OCI-LY1 (cell line): ENCODE measurements around the gene RABEPK.

Experiments
- EZH2 ChIP-seq: fragments of 200-600 bp; sonication (generic), shearing (Covaris generic); IDR thresholded peaks from 2 replicates; pipeline ENCODE4 v1.8.0; 2017; ENCODE audit warnings: borderline replicate concordance, mixed run types, mild to moderate bottlenecking, antibody characterized with exemption, low read length, moderate library complexity, mixed read lengths
- TF ChIP-seq, protein P1 (sequence below): fragments of 200-600 bp; sonication (generic), shearing (Covaris generic); IDR thresholded peaks from 2 replicates; pipeline ENCODE4 v1.5.1; 2017; ENCODE audit warnings: mild to moderate bottlenecking, antibody characterized with exemption, low read length, moderate library complexity, mixed read lengths

- TF ChIP-seq EZH2: no peak
- TF ChIP-seq, protein P1, sequence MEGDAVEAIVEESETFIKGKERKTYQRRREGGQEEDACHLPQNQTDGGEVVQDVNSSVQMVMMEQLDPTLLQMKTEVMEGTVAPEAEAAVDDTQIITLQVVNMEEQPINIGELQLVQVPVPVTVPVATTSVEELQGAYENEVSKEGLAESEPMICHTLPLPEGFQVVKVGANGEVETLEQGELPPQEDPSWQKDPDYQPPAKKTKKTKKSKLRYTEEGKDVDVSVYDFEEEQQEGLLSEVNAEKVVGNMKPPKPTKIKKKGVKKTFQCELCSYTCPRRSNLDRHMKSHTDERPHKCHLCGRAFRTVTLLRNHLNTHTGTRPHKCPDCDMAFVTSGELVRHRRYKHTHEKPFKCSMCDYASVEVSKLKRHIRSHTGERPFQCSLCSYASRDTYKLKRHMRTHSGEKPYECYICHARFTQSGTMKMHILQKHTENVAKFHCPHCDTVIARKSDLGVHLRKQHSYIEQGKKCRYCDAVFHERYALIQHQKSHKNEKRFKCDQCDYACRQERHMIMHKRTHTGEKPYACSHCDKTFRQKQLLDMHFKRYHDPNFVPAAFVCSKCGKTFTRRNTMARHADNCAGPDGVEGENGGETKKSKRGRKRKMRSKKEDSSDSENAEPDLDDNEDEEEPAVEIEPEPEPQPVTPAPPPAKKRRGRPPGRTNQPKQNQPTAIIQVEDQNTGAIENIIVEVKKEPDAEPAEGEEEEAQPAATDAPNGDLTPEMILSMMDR: no peak
Measured at GRCh38 chr9:125258832-125259534, 58.6 kb downstream of the RABEPK start.
